H1 (cell line): ENCODE measurements around the gene RCBTB2. TPM values are rescaled to one million over a fixed set of nuclear protein-coding genes. Genes with fewer than 3 reads are reported as not detected.

Experiments
- CTCF ChIA-PET: fragments of 300-600 bp; sonication (Branson Sonifier 250); formaldehyde crosslinking; loops from one replicate; lab custom pipeline; 2021; ENCODE audit not compliant: partially characterized antibody; lab: Charles Lee
- POLR2A ChIA-PET: fragments of 300-600 bp; sonication (Branson Sonifier 250); formaldehyde crosslinking; loops from one replicate; lab custom pipeline; 2021; ENCODE audit warnings: inconsistent platforms; ENCODE audit not compliant: partially characterized antibody; lab: Charles Lee
- DNase-seq, 2 experiments: peaks; one replicate each; pipeline versions ENCODE4 v3.0.0 to v3.0.0-alpha.2; 2010 to 2022; ENCODE audit warnings: low spot score in 2 of 2, low read depth in 1 of 2, mixed read lengths in 1 of 2
- FAIRE-seq: peaks from 2 replicates; lab custom pipeline; 2011; peaks lifted over from hg19 to GRCh38; lab: Jason Lieb, UNC
- H2AFZ ChIP-seq: 2 replicates; pipeline ENCODE4 v1.8.1; 2012; ENCODE audit warnings: low read length, inconsistent platforms
- H2AK5ac ChIP-seq: 2 replicates; pipeline ENCODE4 v1.6.1; 2013; ENCODE audit warnings: low read depth, low read length
- H2BK120ac ChIP-seq: replicated peaks from 2 replicates; pipeline ENCODE3; 2013; ENCODE audit warnings: low read depth, low read length, inconsistent platforms
- H2BK12ac ChIP-seq: 2 replicates; pipeline ENCODE4 v1.6.1; 2013; ENCODE audit warnings: low read depth, low read length
- H2BK15ac ChIP-seq: 2 replicates; pipeline ENCODE4 v1.6.1; 2013; ENCODE audit warnings: low read length
- H2BK20ac ChIP-seq: 2 replicates; pipeline ENCODE4 v1.6.1; 2013; ENCODE audit warnings: low read length
- H2BK5ac ChIP-seq: 2 replicates; pipeline ENCODE4 v1.6.1; 2013; ENCODE audit warnings: low read depth, low read length
- H3K14ac ChIP-seq: 2 replicates; pipeline ENCODE4 v1.6.1; 2013; ENCODE audit warnings: inconsistent platforms; ENCODE audit not compliant: insufficient read length
- H3K18ac ChIP-seq: 2 replicates; pipeline ENCODE4 v1.6.1; 2013; ENCODE audit warnings: low read length; ENCODE audit errors: extremely low read depth
- H3K23ac ChIP-seq: 2 replicates; pipeline ENCODE4 v1.6.1; 2013; ENCODE audit warnings: inconsistent platforms; ENCODE audit not compliant: insufficient read length
- H3K23me2 ChIP-seq: 2 replicates; pipeline ENCODE4 v1.6.1; 2013; ENCODE audit warnings: low read depth, low read length
- H3K27ac ChIP-seq: 2 replicates; pipeline ENCODE4 v1.6.1; 2011; ENCODE audit warnings: low read depth, low read length, inconsistent platforms
- H3K27me3 ChIP-seq, 4 experiments: replicated peaks in 1 of 4; 1 replicate in 1 of 4; 2 replicates in 3 of 4; pipeline versions ENCODE4 v1.6.1 to v1.8.1; 2011 to 2013; ENCODE audit warnings: low read length in 3 of 4, mild to moderate bottlenecking in 3 of 4, inconsistent platforms in 2 of 4, mixed read lengths in 2 of 4, moderate library complexity in 1 of 4; ENCODE audit not compliant: control insufficient read depth in 3 of 4, insufficient read depth in 3 of 4; ENCODE audit errors: extremely low read depth in 1 of 4
- H3K36me3 ChIP-seq, 4 experiments: 2 replicates each; pipeline versions ENCODE4 v1.6.1 to v1.8.1; 2011 to 2013; ENCODE audit warnings: mild to moderate bottlenecking in 4 of 4, low read length in 3 of 4, moderate library complexity in 2 of 4, control low read depth in 1 of 4, inconsistent platforms in 1 of 4; ENCODE audit not compliant: insufficient read depth in 4 of 4, control insufficient read depth in 2 of 4
- H3K4ac ChIP-seq: replicated peaks from 2 replicates; pipeline ENCODE3; 2013; ENCODE audit warnings: low read length, low read depth, mixed read lengths, inconsistent platforms; ENCODE audit not compliant: insufficient read length
- H3K4me1 ChIP-seq, 4 experiments: replicated peaks in 1 of 4; 1 replicate in 1 of 4; 2 replicates in 3 of 4; pipeline versions ENCODE4 v1.6.1 to v1.8.1; 2011 to 2013; ENCODE audit warnings: low read length in 3 of 4, inconsistent platforms in 2 of 4, mixed read lengths in 1 of 4; ENCODE audit not compliant: insufficient read depth in 4 of 4, control insufficient read depth in 3 of 4
- H3K4me2 ChIP-seq, 2 experiments: 2 replicates each; pipeline versions ENCODE4 v1.6.1 to v1.8.1; 2011 to 2013; ENCODE audit warnings: low read depth in 2 of 2, low read length in 2 of 2, control low read depth in 1 of 2, inconsistent platforms in 1 of 2, mild to moderate bottlenecking in 1 of 2; ENCODE audit not compliant: insufficient read depth in 1 of 2
- H3K4me3 ChIP-seq, 4 experiments: fragments of 200-600, 300-600 bp in 1 of 4; sonication (generic), shearing (Covaris generic), sonication (Bioruptor Twin) in 1 of 4; 2 replicates each; pipeline versions ENCODE4 v1.5.1 to v1.8.1; 2011 to 2016; ENCODE audit warnings: low read length in 4 of 4, low read depth in 3 of 4, control low read depth in 2 of 4, inconsistent platforms in 2 of 4, mild to moderate bottlenecking in 2 of 4, mixed read lengths in 1 of 4, moderate library complexity in 1 of 4; ENCODE audit not compliant: insufficient read depth in 2 of 4; ENCODE audit errors: extremely low read depth in 1 of 4
- H3K56ac ChIP-seq: replicated peaks from 2 replicates; pipeline ENCODE3; 2013; ENCODE audit warnings: low read depth, mild to moderate bottlenecking, mixed read lengths, low read length, inconsistent platforms; ENCODE audit not compliant: insufficient read length
- H3K79me1 ChIP-seq: 2 replicates; pipeline ENCODE4 v1.6.1; 2013; ENCODE audit warnings: low read depth, low read length, control low read depth
- H3K79me2 ChIP-seq, 2 experiments: 2 replicates each; pipeline versions ENCODE4 v1.6.1 to v1.8.1; 2012 to 2013; ENCODE audit warnings: low read length in 2 of 2, mild to moderate bottlenecking in 2 of 2, inconsistent platforms in 1 of 2; ENCODE audit not compliant: insufficient read depth in 2 of 2, control insufficient read depth in 1 of 2
- H3K9ac ChIP-seq, 4 experiments: replicated peaks in 1 of 4; 1 replicate in 1 of 4; 2 replicates in 3 of 4; pipeline versions ENCODE4 v1.6.1 to v1.8.1; 2011 to 2013; ENCODE audit warnings: low read depth in 3 of 4, low read length in 3 of 4, control low read depth in 2 of 4, mild to moderate bottlenecking in 2 of 4, moderate library complexity in 2 of 4, inconsistent platforms in 1 of 4; ENCODE audit errors: extremely low read depth in 1 of 4
- H3K9me3 ChIP-seq, 2 experiments: 2 replicates each; pipeline versions ENCODE4 v1.6.1 to v1.8.1; 2012 to 2013; ENCODE audit warnings: mild to moderate bottlenecking in 2 of 2, moderate library complexity in 2 of 2, control low read depth in 1 of 2, inconsistent platforms in 1 of 2, low read depth in 1 of 2, low read length in 1 of 2, mixed read lengths in 1 of 2; ENCODE audit not compliant: insufficient read depth in 2 of 2
- H4K20me1 ChIP-seq, 2 experiments: replicated peaks in 1 of 2; 2 replicates each; pipeline versions ENCODE3 to v1.8.1; 2011 to 2013; ENCODE audit warnings: inconsistent platforms in 2 of 2, low read length in 2 of 2, mild to moderate bottlenecking in 1 of 2; ENCODE audit not compliant: insufficient read depth in 2 of 2, control insufficient read depth in 1 of 2
- H4K5ac ChIP-seq: 2 replicates; pipeline ENCODE4 v1.6.1; 2013; ENCODE audit warnings: low read length, low read depth, mixed read lengths, inconsistent platforms; ENCODE audit not compliant: insufficient read length
- H4K8ac ChIP-seq: 2 replicates; pipeline ENCODE4 v1.8.0; 2013; ENCODE audit warnings: mild to moderate bottlenecking, moderate library complexity, low read length, inconsistent platforms; ENCODE audit not compliant: insufficient read depth; ENCODE audit errors: extremely low read depth
- H4K91ac ChIP-seq: replicated peaks from 2 replicates; pipeline ENCODE3; 2013; ENCODE audit warnings: low read length, mixed read lengths, inconsistent platforms; ENCODE audit not compliant: insufficient read length
- BACH1 ChIP-seq: IDR thresholded peaks from 2 replicates; pipeline ENCODE4 v1.6.1; 2012; ENCODE audit warnings: low read length, improper control_type of control experiment
- BRCA1 ChIP-seq: IDR thresholded peaks from 2 replicates; pipeline ENCODE4 v1.6.1; 2012; ENCODE audit warnings: low read depth, low read length, improper control_type of control experiment
- CREB1 ChIP-seq: IDR thresholded peaks from 2 replicates; pipeline ENCODE4 v1.6.1; 2012; ENCODE audit warnings: inconsistent platforms
- GABPA ChIP-seq: IDR thresholded peaks from 2 replicates; pipeline ENCODE4 v1.6.1; 2011; ENCODE audit warnings: mild to moderate bottlenecking, low read length, moderate library complexity, borderline replicate concordance; ENCODE audit not compliant: insufficient read depth
- KDM4A ChIP-seq: IDR thresholded peaks from one replicate; pipeline ENCODE4 v1.7.1; 2012; ENCODE audit warnings: low read depth, mild to moderate bottlenecking, moderate library complexity, low read length, inconsistent platforms; ENCODE audit not compliant: severe bottlenecking
- MAFK ChIP-seq: IDR thresholded peaks from 2 replicates; pipeline ENCODE4 v1.6.1; 2012; ENCODE audit warnings: low read depth, mild to moderate bottlenecking, improper control_type of control experiment, low read length
- POLR2AphosphoS5 ChIP-seq: IDR thresholded peaks from 2 replicates; pipeline ENCODE4 v1.6.1; 2011; ENCODE audit warnings: low read depth, low read length
- RAD21 ChIP-seq, 2 experiments: IDR thresholded peaks in 1 of 2; conservative IDR thresholded peaks in 1 of 2; 2 replicates each; pipeline ENCODE4 v1.6.1; 2011; ENCODE audit warnings: low read depth in 2 of 2, low read length in 2 of 2, improper control_type of control experiment in 1 of 2, inconsistent platforms in 1 of 2, mild to moderate bottlenecking in 1 of 2, moderate library complexity in 1 of 2
- RNF2 ChIP-seq: fragments of 200-900, 300-1000 bp; sonication (generic); IDR thresholded peaks from 2 replicates; pipeline ENCODE4 v1.7.1; 2016; ENCODE audit warnings: borderline replicate concordance, low read depth, mild to moderate bottlenecking, antibody characterized with exemption, low read length; ENCODE audit not compliant: poor library complexity, severe bottlenecking; ENCODE audit errors: missing control alignments
- TBP ChIP-seq: IDR thresholded peaks from 2 replicates; pipeline ENCODE4 v1.6.1; 2011; ENCODE audit warnings: low read depth, low read length, improper control_type of control experiment
- WGBS, 2 experiments: shearing (Covaris generic) in 1 of 2; methylation state at CpG; one replicate each; pipeline versions ENCODE4 v1.1.6 to v1.1.7; 2013 to 2015; ENCODE audit warnings: low lambda C conversion rate in 2 of 2, mixed read lengths in 2 of 2, inconsistent platforms in 1 of 2, low coverage in 1 of 2, missing lambda C conversion rate in 1 of 2; ENCODE audit not compliant: insufficient replicate concordance in 2 of 2, insufficient coverage in 1 of 2, insufficient read length in 1 of 2; ENCODE audit errors: extremely low coverage in 1 of 2, missing lambda C conversion rate in 1 of 2; 5-methylcytosine and 5-hydroxymethylcytosine counted together
- polyA plus RNA-seq, 7 experiments: library from polyadenylated mRNA; depleted of rRNA in 3 of 7; stranded (reverse) in 5 of 7; unstranded in 2 of 7; fragments of >200 nt in 5 of 7; fragments of 200-250 nt in 2 of 7; gene quantifications; 1 replicate in 5 of 7; 2 replicates in 1 of 7; 4 replicates in 1 of 7; pipeline versions ENCODE4 v1.2.1 to v1.2.3, GENCODE V29; 2011 to 2013; ENCODE audit warnings: missing spikeins in 2 of 7, mixed read lengths in 2 of 7
- total RNA-seq: library from RNA; stranded (reverse); fragmentation: NEBNext Ultra II Directional; extraction: Animal tissue kit (Norgen Biotek cat#: 25700); gene quantifications from 2 replicates; pipeline ENCODE4 v1.2.1, GENCODE V29; 2021
- TF ChIP-seq, protein P1 (sequence below), 3 experiments: IDR thresholded peaks; 1 replicate in 2 of 3; 2 replicates in 1 of 3; pipeline versions ENCODE4 v1.5.1 to v1.6.1; 2011; ENCODE audit warnings: low read length in 3 of 3, mild to moderate bottlenecking in 3 of 3, inconsistent platforms in 2 of 3, low read depth in 1 of 3, moderate library complexity in 1 of 3; ENCODE audit not compliant: insufficient read depth in 1 of 3; ENCODE audit errors: control extremely low read depth in 1 of 3

The RCBTB2 gene
- total and polyA plus RNA-seq, 2 of the 8 experiments (the other 6 are each of a cell fraction or from before 2014, with no cell fraction given) = 5.2 to 8.4 TPM

DNA sequence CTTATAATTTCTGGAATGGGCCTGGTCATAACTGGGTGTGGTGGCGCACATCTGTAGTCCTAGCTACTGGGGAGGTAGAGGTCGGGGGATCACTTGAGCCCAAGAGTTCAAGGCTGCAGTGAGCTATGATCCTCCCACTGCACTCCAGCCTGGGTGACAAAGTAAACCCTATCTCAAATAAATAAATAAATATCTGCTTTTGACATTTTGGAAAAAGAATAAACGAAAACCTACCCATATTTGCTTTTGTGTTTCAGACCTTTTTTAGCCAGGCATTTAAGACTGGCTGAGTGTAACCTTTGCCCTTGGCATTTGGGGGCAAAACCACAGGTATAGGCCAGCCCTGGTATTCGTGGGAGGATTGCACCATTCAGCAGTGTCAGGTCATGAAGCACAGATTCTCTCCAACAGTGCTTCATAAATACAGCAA lies 14.8 kb upstream of the RCBTB2 start:
- no peak for FAIRE-seq
- CTCF ChIA-PET = no interaction called here
- Histone ChIP-seq H3K27me3 (no peaks in the 10 kb centered on the region), H2BK120ac (no peak overlapping the region), H4K8ac (no peak overlapping the region), H4K5ac (no peak overlapping the region), H2AFZ (no peak overlapping the region), H3K23ac (no peak overlapping the region), H3K56ac (no peak overlapping the region), H3K4me2 (no peak overlapping the region), H3K79me1 (no peaks in the 10 kb centered on the region), H3K9ac (no peak overlapping the region), H3K18ac (no peak overlapping the region), H4K91ac (no peak overlapping the region), H2BK15ac (no peak overlapping the region), H3K14ac (no peak overlapping the region)
- 89% methylated on average over 4 of the region's 4 CpGs; no CpG with 5 or more reads in 1 of the 2 experiments for WGBS, 2 experiments
- TF ChIP-seq GABPA = no peak
- TF ChIP-seq TBP = no peak
- no peak for TF ChIP-seq RNF2
- TF ChIP-seq POLR2AphosphoS5 = no peak
- no peak for TF ChIP-seq MAFK
- TF ChIP-seq BACH1 = no peak
- TF ChIP-seq KDM4A = no peak
- TF ChIP-seq, protein P1, sequence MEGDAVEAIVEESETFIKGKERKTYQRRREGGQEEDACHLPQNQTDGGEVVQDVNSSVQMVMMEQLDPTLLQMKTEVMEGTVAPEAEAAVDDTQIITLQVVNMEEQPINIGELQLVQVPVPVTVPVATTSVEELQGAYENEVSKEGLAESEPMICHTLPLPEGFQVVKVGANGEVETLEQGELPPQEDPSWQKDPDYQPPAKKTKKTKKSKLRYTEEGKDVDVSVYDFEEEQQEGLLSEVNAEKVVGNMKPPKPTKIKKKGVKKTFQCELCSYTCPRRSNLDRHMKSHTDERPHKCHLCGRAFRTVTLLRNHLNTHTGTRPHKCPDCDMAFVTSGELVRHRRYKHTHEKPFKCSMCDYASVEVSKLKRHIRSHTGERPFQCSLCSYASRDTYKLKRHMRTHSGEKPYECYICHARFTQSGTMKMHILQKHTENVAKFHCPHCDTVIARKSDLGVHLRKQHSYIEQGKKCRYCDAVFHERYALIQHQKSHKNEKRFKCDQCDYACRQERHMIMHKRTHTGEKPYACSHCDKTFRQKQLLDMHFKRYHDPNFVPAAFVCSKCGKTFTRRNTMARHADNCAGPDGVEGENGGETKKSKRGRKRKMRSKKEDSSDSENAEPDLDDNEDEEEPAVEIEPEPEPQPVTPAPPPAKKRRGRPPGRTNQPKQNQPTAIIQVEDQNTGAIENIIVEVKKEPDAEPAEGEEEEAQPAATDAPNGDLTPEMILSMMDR (IDR thresholded peaks at IDR 0.05; ENCODE audit: control extremely low read depth in 1 of 3, insufficient read depth in 1 of 3, low read depth in 1 of 3, low read length in 3 of 3) = no peak
- TF ChIP-seq RAD21 (IDR thresholded peaks at IDR 0.05 in 1 of 2, conservative IDR thresholded peaks at IDR 0.05 in 1 of 2; ENCODE audit: low read depth in 2 of 2, low read length in 2 of 2) = no peak
- TF ChIP-seq BRCA1 = no peak
- no peak for TF ChIP-seq CREB1
- TF ChIP-seq, all 59 proteins: peak for 0
- Histone ChIP-seq H2BK5ac (no peak overlapping the region), H3K79me2 (no peaks in the 10 kb centered on the region), H3K4ac (no peak overlapping the region), H3K9me3 (no peaks in the 10 kb centered on the region), H3K27ac (no peak overlapping the region), H3K4me3 (no peak overlapping the region), H2BK12ac (no peak overlapping the region), H3K23me2 (no peaks in the 10 kb centered on the region), H2BK20ac (no peak overlapping the region), H2AK5ac (no peak overlapping the region), H3K36me3 (no peaks in the 10 kb centered on the region), H4K20me1 (no peaks in the 10 kb centered on the region), H3K4me1 (peaks cover 0 to 3% (median under 1%) of the 10 kb centered on the region in 4 experiments; a peak in 3 of 7 replicates)
- DNase-seq = no peak
- POLR2A ChIA-PET = no interaction called here
